ENCODE results near the gene POLR2L.

- no peak for TF ChIP-seq CTCF (IDR thresholded peaks at IDR 0.05; ENCODE audit: low read length)
- TF ChIP-seq EZH2phosphoT487 (IDR thresholded peaks at IDR 0.05; ENCODE audit: low read length) = no peak
Measured at GRCh38 chr11:794013-794765, 48.1 kb downstream of the POLR2L start.
